HG03108 (cell line): ENCODE data around the gene IFRD2.
"Not testable (repeated sequence)": the region's sequence is repeated elsewhere in the genome, so short reads cannot be mapped to it uniquely, and the experiment has no call there.

Source experiments
- ATAC-seq: cut with Tn5 transposase; IDR thresholded peaks from one replicate; pipeline ENCODE4 v1.9.1; 2021; ENCODE audit warnings: moderate library complexity; ENCODE audit not compliant: unreplicated experiment

IFRD2 gene

DNA sequence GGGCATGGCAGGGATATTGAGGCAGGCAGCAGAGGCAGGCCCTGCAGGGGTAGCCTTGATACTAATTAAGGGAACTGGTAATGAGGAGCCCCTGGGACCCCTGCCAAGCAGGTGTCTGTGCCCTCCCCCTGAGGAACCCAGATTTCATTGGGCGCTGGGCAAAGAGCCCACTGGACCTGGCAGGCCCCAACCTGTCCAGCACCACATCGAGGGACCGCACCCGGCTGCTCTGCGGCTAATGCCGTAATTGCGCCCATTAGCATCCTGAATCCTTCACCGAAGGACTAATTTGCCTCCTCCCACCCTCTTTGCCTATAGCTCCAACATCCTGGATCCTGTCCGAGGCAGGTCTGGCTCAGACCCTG, 37.0 kb downstream of the IFRD2 start:
- no peak for ATAC-seq

- no peak for ATAC-seq
Measured at GRCh38 chr3:50254577-50255250, 37.5 kb downstream of the IFRD2 start.

DNA sequence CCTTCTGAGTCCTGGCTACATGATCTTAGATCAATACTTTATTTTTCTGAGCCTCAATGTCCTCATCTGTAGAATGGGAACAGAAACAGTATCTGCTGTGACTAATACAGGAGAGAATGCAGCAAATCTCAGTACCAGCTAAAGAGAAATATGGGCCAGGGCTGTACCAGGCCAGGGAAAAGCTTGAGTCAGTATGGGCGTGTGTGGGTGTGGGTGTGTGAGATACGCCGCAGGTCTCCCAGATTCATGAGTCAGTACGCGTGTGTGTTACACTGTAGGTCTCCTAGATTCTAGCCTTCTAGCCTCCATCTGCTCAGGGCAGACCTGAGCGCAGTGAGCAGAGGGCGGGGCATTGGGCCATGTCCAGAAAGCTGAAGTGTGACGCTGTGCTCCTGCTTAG, 41.0 kb downstream of the IFRD2 start:
- ATAC-seq: no peak

GRCh38 chr3:50250514-50250913, 41.7 kb downstream of the IFRD2 start:
- ATAC-seq: no peak

GRCh38 chr3:50249457-50249856, 42.8 kb downstream of the IFRD2 start:
- ATAC-seq: no peak

DNA sequence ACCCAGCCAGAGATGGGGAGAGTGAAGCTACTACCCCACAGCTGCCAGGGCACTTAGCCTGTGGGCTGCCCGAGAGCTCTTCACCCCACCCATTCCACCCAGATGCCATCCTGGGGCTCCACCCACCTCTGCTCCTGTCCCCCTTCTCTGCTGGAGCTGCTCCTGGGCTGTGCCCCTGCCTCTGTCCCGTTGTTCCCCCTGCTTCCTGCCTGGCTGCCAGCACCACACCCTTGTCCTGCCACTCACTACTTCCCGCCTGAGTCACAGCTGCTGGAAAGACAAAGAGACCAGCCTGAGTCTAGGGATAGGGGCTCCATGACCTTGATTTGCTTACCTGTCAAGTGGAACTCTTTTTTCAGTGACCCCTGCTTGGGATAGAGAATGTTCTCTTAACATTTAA, 43.8 kb downstream of the IFRD2 start:
- no peak for ATAC-seq

DNA sequence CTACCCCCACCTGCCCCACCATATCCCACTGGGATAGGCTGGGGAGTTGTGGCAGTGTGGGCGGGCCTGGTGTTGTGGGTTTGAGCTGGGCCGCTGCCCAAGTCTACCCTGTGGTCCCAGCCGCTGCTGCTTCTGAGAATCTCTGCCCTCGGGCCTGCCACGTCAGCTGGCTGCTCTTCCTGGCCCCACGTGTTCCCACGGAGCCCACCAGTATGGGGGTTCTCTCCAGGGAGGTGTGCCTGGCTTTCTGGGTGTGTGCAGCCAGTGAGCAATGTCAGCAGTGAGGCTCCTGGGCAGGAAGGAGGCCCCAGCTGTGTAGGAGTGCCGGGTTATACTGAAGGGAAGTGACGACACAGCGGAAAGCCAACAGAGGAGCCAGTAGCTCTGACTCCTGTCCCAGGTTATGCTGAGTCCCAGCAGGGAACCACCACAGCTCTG, 45.7 kb downstream of the IFRD2 start:
- ATAC-seq: peak; percentile 26

DNA sequence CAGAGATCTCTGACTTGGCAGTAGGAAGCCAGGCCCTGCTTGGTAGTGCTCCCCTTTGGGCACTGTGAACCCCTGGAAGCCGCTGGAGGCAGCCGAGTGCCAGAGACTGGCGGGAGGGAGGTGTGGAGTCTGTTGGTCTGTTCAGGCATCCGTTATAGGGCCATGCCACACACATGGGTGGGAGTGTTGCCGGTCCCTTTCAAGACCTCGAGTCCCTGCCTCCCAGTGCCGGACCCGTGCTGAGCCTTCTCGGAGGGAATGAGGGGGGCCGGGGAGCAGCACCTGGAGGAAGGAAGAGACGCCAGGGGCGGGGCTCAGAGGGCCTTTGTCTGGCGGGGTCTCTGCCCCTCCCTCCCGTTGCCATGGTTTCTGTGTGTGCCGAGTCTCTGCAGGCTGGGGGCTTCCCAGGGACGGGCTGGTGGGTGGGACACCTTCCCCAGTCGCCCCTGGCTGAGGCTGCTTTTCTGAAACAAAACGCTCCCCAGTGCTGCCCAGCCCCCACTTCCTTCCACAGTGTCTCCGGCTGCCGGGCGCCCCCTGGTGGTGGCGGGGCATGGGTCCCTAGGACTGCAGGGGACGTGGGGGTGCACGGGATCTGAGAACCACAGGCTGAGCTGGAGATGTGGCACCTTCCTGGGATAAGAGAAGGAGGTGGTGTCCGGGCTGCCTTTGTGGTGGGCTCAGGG, 46.3 kb downstream of the IFRD2 start:
- peak; percentile 44 for ATAC-seq

DNA sequence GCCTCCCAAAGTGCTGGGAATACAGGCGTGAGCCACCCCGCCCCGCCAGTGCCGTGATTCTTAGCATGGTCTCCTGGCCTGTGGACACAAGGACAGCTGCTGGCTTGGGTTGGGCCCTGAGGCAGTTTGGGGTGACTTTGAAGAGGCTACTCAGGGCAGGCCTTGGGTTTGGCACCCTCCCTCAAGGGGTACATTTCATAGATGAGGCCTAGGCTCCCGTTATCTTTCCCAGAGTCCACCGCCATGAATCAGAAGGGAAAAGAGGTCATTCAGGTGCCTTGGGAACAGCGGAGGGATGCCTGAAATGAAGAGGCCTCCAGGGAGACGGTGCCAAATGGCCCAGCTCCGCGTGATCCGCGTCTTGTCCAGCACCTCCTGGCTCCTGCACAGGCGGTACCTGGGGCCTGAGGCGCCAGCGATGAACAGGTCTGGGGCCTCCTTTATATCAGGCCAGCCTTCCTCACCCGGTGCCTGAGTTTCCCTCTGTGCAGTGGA, 46.9 kb downstream of the IFRD2 start:
- ATAC-seq: no peak

DNA sequence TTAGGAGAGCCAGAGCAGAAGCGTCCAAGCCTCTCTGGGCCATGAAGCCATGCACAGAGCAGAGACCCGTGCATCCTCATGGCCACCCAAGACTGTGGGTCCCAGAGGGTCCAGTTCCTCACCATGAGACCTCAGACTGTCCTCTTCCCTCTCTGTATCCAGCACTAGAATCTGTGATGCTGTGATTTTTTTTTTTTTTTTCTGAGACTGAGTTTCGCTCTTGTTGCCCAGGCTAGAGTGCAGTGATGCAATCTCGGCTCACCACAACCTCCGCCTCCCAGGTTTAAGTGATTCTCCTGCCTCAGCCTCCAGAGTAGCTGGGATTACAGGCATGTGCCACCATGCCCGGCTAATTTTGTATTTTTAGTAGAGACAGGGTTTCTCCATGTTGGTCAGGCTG, 47.4 kb downstream of the IFRD2 start:
- not testable (repeated sequence) for ATAC-seq

GRCh38 chr3:50243543-50243895, 48.7 kb downstream of the IFRD2 start:
- ATAC-seq: no peak

DNA sequence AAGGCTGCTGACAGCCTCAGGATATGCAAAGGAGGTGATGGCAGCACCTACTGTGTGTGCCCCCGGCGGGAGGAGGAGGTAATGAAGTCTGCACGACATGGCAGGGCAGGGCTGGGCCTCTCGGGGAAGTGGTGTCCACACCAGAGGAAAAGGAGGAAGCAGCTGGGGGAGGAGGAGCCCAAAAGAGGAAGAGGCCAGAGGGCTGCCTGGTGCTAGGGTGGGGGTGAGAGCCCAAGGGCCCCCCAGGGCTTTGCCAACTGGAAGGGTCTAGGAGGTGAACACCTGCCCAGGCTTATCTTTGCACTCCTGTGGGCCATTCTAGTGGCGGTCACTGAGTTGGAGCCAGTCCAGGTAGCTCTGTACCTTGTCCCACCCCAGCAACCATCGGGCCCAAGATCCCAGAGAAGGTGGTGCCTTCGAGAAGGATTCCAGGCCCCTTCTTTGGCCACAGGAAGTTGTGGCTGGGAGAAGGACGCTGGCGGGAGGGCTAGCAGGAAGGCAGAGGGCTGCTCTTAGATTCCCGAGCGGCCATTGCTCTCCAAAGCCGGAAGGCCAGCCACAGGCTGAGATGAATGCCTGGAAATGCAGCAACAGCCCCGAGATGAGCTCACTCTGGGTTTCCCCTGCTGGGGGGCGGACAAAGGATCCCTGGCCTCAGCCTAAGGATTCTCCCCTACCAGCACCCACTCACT, 49.2 kb downstream of the IFRD2 start:
- ATAC-seq: no peak

DNA sequence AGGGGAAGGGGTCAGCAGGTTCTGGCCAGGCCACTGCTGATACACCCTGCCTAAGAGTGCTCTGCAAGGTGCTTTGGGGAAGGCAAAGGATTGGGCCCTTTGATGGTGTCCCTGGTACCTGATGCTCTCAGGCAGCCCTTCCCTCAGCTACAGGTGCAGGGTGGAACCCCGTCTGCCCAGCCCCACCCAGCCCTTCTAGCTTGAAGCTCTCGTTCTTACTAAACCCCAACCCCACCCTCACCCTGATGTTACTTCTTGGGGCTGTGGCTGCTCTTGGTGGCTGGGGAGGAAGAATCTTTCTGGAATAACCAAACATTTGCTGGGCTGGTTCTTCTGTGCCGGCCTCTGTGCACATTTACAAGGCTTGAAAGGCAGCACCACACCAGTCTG, 49.9 kb downstream of the IFRD2 start:
- no peak for ATAC-seq

DNA sequence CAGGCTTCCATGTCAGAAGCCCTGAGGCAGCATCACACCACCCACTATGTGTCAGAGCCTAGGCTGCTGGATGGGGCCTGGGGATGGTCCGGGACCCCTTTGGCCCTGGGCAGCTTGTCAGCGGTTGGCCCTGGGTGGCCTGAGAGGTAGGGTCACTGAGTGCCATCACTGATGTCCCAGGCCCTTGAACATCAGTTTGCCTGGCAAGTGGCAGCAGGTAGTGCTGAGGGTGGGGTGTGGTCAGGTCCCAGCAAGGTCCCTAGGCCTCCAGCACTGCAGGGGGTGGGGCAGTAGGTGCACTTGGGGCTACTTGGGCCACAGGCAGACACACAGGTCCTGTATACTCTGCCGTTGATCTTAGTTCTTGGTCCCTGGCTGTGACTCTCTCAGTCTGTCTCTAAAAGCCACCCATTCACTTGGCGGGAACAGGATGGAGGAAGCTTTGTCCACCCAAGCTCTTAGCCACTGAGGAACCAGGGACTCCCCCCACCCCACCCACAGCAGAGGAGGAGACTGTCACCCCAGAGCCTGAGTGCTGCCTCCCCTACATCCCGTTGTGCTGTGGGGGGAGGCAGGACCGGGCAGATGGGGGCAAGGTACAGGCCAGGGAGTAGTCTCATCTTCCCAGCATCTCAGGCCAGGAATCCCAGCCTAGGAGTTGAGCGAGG, 50.4 kb downstream of the IFRD2 start:
- ATAC-seq: no peak

GRCh38 chr3:50241163-50241562, 51.1 kb downstream of the IFRD2 start:
- ATAC-seq: no peak

DNA sequence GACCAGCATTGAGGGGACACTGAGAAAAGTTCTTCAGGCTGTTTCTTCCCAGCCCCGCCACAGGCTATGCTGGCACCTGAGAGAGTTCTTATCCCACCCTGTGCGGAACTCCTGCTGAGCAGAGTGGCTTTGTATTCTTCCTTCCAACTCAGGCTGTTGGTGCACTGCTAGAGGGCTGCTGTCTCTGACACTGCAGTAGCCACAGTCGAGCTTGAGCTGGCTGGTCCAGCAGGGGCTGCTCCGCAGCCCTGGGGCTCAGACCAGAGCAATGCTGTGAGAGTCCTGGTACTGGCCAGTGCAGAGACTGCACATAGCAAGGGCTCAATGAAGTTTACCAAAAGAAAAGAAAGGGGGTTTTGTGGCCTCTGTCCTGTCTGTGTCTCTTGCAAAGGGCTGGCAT, 52.6 kb downstream of the IFRD2 start:
- no peak for ATAC-seq

DNA sequence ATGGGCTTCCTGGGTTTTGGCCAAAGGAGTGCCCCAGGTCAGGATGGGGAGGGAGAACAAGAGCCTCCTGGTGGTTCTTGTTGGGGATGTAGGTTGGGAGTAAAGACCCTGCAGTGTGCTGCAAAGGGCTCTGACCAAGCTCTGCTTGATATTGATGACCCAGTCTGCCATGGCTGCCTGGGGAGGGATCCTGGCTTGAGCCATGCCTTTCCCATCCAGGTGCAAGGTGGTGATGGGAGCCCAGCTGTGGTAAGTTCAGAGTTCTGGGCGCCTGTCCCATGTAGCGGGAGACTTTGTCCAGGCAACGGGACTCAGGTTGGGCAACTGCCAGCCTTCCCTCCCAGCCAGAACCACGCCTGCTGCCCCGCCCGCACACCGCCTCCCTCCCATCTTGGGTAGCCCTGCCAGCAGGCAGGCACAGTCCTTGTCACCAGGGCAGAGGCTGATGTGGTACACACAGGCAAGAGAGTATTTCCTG, 53.6 kb downstream of the IFRD2 start:
- no peak for ATAC-seq

- ATAC-seq: peak; percentile 31
Measured at GRCh38 chr3:50237754-50238548, 54.3 kb downstream of the IFRD2 start.
